Psoas muscle (tissue), 8 donors: Measurements from ENCODE around the gene TAOK3. TPM values are rescaled to one million over a fixed set of nuclear protein-coding genes. Genes with fewer than 3 reads are reported as not detected.

Experiments used
- ATAC-seq, 4 donors: fragments of 200-7000 bp; cut with Tn5 transposase; one replicate each; pipeline ENCODE4 v1.9.1; 2020; ENCODE audit warnings: moderate library complexity in 3 of 4, mild to moderate bottlenecking in 2 of 4
- DNase-seq, 2 donors: peaks; one replicate each; pipeline ENCODE4 v3.0.0-alpha.2; 2020
- H3K27ac ChIP-seq: fragments of 200-600 bp; one replicate; pipeline ENCODE4 v1.8.0; 2022
- H3K27me3 ChIP-seq, 3 donors: fragments of 200-600 bp in 1 of 3; one replicate each; pipeline versions ENCODE4 v1.6.1 to v1.8.0; 2013 to 2022; ENCODE audit warnings: low read length in 2 of 3, mild to moderate bottlenecking in 2 of 3, moderate library complexity in 1 of 3; ENCODE audit not compliant: insufficient read depth in 3 of 3
- H3K36me3 ChIP-seq, 2 donors: fragments of 200-600 bp in 1 of 2; one replicate each; pipeline versions ENCODE4 v1.6.1 to v1.8.0; 2013 to 2022; ENCODE audit warnings: low read depth in 1 of 2, mild to moderate bottlenecking in 1 of 2, moderate library complexity in 1 of 2; ENCODE audit not compliant: insufficient read depth in 1 of 2
- H3K4me1 ChIP-seq: fragments of 200-600 bp; one replicate; pipeline ENCODE4 v1.8.0; 2022
- H3K4me3 ChIP-seq: fragments of 200-600 bp; one replicate; pipeline ENCODE4 v1.8.0; 2022; ENCODE audit warnings: mild to moderate bottlenecking
- H3K9me3 ChIP-seq: fragments of 200-600 bp; one replicate; pipeline ENCODE4 v1.8.0; 2022
- CTCF ChIP-seq: fragments of 200-600 bp; IDR thresholded peaks from one replicate; pipeline ENCODE4 v1.8.0; 2022; ENCODE audit warnings: antibody characterized with exemption
- WGBS, 3 donors: extraction: QIAGEN DNeasy Blood & Tissue Kit; methylation state at CpG; one replicate each; pipeline versions ENCODE4 v1.1.6 to v1.1.7; 2013; 5-methylcytosine and 5-hydroxymethylcytosine counted together
- intact Hi-C, 2 donors: fragments of 100-400 bp; cut with DNase I; formaldehyde crosslinking; loops; one replicate each; pipeline versions ENCODE4 v1.11.0 to v1.14.2; 2022
- polyA plus RNA-seq, 3 donors: library from polyadenylated mRNA; stranded (reverse); fragments of 200-250 nt; gene quantifications; one replicate each; pipeline ENCODE4 v1.2.3, GENCODE V29; 2013
- total RNA-seq, 4 donors: library from RNA; stranded (reverse); fragmentation: NEBNext Ultra II Directional in 2 of 4; extraction: Animal tissue kit (Norgen Biotek cat#: 25700) in 2 of 4; gene quantifications; one replicate each; pipeline versions ENCODE4 v1.2.1 to v1.2.4, GENCODE V29; 2021 to 2023
- donor health status: healthy with polysubstance abuse.
- donor health status: DM: no; HTN: no; CAD: no; lungs with moderate emphysema.
- donor health status: Bipolar disorder and iron deficiency.
- donor health status: healthy.
- donor health status: DM: yes; HTN: yes; CAD: no.
- donor health status: DM: no; HTN: no; CAD: no.
- donor health status: DM: no; HTN: no; CAD: no.
- donor health status: DM: yes; HTN: yes; CAD: no.

The TAOK3 gene
- total and polyA plus RNA-seq, 7 donors, result 6.5 to 22.2 (median 18.2) TPM

GRCh38 chr12:118304093-118304492 is 68.6 kb downstream of the TAOK3 start:
- ATAC-seq (no peak), DNase-seq (no peak)
- Histone ChIP-seq H3K27me3 (no peaks in the 10 kb centered on the region), H3K9me3 (no peaks in the 10 kb centered on the region), H3K27ac (no peak overlapping the region), H3K36me3 (no peaks in the 10 kb centered on the region), H3K4me3 (no peak overlapping the region), H3K4me1 (no peaks in the 10 kb centered on the region)
- no peak for TF ChIP-seq CTCF
- intact Hi-C loops, result no loop called here
- 77 to 85% (median 84%) methylated on average over 4 of the region's 4 CpGs for WGBS, 3 donors

- intact Hi-C loops, result no loop called here
- H3K9me3 ChIP-seq, result no peaks in the 10 kb centered on the region
- H3K4me1 ChIP-seq, result no peaks in the 10 kb centered on the region
- H3K4me3 ChIP-seq, result no peak overlapping the region
- no peak overlapping the region for H3K27ac ChIP-seq
- ATAC-seq (no peak), DNase-seq (no peak)
- no peak for TF ChIP-seq CTCF
- H3K36me3 ChIP-seq, result no peaks in the 10 kb centered on the region
- no peaks in the 10 kb centered on the region for H3K27me3 ChIP-seq
Measured at GRCh38 chr12:118302053-118302452, 70.7 kb downstream of the TAOK3 start.

GRCh38 chr12:118299791-118300460 is 72.8 kb downstream of the TAOK3 start:
- H3K27ac ChIP-seq, result no peak overlapping the region
- no peak for TF ChIP-seq CTCF
- ATAC-seq, result no peak
- WGBS, 3 donors, result 69 to 75% (median 73%) methylated on average over 5 of the region's 5 CpGs
- no peaks in the 10 kb centered on the region for H3K27me3 ChIP-seq
- H3K36me3 ChIP-seq, result no peaks in the 10 kb centered on the region
- intact Hi-C loops, result no loop called here
- DNase-seq, result no peak
- H3K9me3 ChIP-seq, result no peaks in the 10 kb centered on the region
- H3K4me3 ChIP-seq, result no peak overlapping the region
- H3K4me1 ChIP-seq, result no peaks in the 10 kb centered on the region

GRCh38 chr12:118297284-118297683 is 75.4 kb downstream of the TAOK3 start:
- WGBS, 3 donors, result 93 to 94% (median 94%) methylated on average over 2 of the region's 2 CpGs
- intact Hi-C loops, result no loop called here

More at GRCh38 chr12:118297284-118297683, 75.4 kb downstream of the TAOK3 start:
- TF ChIP-seq CTCF, result no peak
- Histone ChIP-seq H3K27ac (no peak overlapping the region), H3K4me3 (no peak overlapping the region), H3K27me3 (no peaks in the 10 kb centered on the region), H3K4me1 (no peaks in the 10 kb centered on the region), H3K36me3 (no peaks in the 10 kb centered on the region), H3K9me3 (no peaks in the 10 kb centered on the region)
- no peak for DNase-seq
- no peak for ATAC-seq
